ENCODE data around the gene CNGA2.

The CNGA2 gene

DNA sequence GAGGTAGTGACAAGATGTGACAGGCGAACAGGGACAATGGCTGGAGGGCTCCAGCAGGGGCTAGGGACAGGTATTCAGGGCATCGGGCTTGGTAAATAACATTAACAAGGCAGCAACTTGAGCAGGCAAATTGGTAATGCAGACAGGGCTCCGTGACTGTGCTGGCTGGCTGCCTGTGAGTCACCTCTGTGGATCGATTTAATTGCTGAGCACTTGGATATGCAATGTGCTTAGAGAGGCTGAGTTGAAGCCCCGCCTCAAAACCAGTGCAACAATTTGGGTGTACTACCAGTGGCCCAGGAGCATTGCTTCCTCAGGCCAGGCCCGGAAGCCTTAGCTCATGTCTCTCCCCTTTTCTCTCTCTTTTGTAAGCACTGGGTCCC, 19.5 kb downstream of the CNGA2 start:
- TF ChIP-seq, protein P1, sequence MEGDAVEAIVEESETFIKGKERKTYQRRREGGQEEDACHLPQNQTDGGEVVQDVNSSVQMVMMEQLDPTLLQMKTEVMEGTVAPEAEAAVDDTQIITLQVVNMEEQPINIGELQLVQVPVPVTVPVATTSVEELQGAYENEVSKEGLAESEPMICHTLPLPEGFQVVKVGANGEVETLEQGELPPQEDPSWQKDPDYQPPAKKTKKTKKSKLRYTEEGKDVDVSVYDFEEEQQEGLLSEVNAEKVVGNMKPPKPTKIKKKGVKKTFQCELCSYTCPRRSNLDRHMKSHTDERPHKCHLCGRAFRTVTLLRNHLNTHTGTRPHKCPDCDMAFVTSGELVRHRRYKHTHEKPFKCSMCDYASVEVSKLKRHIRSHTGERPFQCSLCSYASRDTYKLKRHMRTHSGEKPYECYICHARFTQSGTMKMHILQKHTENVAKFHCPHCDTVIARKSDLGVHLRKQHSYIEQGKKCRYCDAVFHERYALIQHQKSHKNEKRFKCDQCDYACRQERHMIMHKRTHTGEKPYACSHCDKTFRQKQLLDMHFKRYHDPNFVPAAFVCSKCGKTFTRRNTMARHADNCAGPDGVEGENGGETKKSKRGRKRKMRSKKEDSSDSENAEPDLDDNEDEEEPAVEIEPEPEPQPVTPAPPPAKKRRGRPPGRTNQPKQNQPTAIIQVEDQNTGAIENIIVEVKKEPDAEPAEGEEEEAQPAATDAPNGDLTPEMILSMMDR (IDR thresholded peaks at IDR 0.05; ENCODE audit: insufficient read depth, low read depth, low read length, missing control alignments): no peak
- no peak for DNase-seq (ENCODE audit: low read depth)
- H3K4me3 ChIP-seq (ENCODE audit: low read depth, low read length): no peak overlapping the region

DNA sequence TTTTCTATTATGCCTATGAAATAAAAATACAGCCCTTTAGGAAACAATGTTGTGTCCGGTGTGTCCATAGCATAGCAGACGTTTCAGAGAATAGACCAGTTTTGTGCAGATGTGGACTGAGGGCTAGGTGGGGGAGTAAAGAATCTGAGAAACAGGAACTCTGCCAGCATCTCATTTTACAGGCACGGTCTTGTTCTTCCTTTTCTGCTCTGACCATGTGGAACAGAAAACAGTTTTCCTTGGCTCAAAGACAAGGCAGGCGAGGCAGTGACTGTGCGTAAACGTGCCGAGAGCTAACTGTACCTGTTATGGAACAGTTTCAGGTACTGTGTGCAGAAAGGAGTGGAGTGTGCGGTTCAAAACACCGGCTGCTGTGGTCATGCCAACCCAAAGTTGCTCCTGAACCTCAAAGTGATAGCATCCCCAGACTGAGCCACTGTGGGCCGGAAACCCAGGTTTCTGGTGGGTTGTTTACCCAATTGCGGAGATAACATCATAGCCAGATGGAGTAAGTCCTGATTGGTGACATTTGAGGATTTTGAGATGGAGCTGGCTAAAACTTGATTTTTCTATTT, 20.2 kb downstream of the CNGA2 start:
- H3K4me3 ChIP-seq (ENCODE audit: low read depth, low read length): no peak overlapping the region
- TF ChIP-seq, protein P1 (IDR thresholded peaks at IDR 0.05; ENCODE audit: insufficient read depth, low read depth, low read length, missing control alignments): no peak
- no peak for DNase-seq (ENCODE audit: low read depth)

DNA sequence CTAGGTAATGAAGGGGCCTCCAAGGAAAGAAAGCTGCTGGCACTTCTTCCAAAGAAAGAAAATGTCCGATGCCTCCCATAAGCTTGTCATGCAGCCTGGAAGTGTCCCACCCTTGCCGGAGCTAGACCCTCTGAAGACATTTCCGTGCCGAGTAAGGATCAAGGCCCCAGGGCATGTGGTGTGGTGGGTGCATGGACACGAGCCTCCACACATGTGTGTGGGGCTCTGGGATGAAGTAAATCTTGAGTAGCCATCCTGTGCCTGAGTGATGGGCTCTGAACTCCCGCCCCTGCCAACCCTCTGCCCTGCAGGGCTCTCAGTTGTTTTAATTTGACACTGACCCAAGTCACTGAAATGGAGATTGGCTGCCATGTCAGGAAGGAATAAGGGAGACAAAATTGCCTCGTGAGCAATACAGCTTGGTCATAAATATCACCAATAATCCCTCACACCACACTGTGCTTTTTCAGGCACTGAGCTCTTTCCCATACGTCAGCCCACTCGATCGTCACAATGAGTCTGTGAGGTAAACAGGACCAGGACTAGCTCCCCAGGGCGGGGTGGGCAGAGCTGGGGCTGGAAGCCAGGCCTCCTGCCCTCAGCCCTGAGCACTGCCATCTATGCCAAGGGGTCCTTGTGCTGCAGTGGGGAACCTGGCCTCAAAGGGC, 24.6 kb downstream of the CNGA2 start:
- no peak overlapping the region for H3K4me3 ChIP-seq (ENCODE audit: low read depth, low read length)
- TF ChIP-seq, protein P1 (IDR thresholded peaks at IDR 0.05; ENCODE audit: insufficient read depth, low read depth, low read length, missing control alignments): no peak
- DNase-seq (ENCODE audit: low read depth): no peak

DNA sequence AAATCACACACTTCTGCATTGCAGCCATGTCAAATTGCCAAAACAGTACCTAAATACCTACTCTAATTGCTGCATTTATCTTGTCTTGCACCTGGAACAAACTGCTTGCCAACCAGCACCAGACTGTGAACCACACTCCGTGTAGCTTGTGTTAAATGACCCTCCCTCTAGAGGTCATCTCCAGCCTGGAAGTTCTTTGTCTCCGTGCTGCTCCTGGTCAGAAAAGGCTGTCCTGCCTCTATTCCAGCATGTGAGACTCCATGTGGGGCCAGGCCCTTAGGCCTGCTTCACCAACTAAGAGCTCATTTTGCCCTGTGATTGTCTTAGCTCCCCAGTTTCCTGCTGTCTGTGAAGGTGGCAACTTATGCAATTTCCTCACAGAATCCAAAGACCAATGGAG, 28.3 kb downstream of the CNGA2 start:
- TF ChIP-seq, protein P1 (IDR thresholded peaks at IDR 0.05; ENCODE audit: insufficient read depth, low read depth, low read length, missing control alignments): no peak
- DNase-seq (ENCODE audit: low read depth): no peak

DNA sequence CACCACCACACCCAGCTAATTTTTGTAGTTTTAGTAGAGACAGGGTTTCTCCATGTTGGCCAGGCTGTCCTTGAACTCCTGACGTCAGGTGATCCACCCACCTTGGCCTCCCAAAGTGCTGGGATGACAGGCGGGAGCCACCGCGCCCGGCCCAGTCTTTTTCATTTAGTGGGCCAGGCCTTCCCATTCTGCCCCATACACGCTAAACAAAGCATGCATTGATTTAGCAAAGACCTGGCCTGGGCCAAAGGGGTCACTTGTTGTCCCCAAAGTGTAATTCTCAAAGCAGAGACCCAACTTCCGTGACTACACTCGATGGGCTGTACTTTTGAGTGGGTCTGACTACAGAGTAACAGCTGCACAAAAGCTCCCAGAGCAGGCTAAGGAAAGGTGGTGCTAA, 29.2 kb downstream of the CNGA2 start:
- no peak for DNase-seq (ENCODE audit: low read depth)
- H3K4me3 ChIP-seq (ENCODE audit: low read depth, low read length): no peak overlapping the region
- TF ChIP-seq, protein P1 (IDR thresholded peaks at IDR 0.05; ENCODE audit: insufficient read depth, low read depth, low read length, missing control alignments): no peak

More for the DNA sequence above, 28.3 kb downstream of the CNGA2 start:
- H3K4me3 ChIP-seq (ENCODE audit: low read depth, low read length): no peak overlapping the region

DNA sequence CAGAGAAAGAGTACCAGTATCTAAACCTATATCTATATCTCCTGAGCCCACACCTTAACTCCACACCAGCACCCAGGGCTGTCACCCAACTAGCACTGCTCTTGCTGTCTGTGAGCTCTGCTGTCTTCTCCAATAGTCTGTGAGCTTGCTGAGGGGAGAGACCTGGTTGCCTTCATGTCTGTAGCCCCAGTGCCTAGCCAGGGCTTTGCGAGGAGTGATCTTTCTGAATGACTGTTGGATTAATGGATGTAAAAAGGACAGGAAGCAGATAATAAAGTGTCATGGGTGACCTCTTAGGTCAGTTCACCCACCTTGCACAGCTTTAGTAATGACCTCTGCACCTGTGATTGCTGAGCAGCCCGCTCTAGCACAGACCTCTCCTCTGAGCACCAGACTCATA, 30.5 kb downstream of the CNGA2 start:
- DNase-seq (ENCODE audit: low read depth): no peak
- TF ChIP-seq, protein P1 (IDR thresholded peaks at IDR 0.05; ENCODE audit: insufficient read depth, low read depth, low read length, missing control alignments): no peak
- no peak overlapping the region for H3K4me3 ChIP-seq (ENCODE audit: low read depth, low read length)

DNA sequence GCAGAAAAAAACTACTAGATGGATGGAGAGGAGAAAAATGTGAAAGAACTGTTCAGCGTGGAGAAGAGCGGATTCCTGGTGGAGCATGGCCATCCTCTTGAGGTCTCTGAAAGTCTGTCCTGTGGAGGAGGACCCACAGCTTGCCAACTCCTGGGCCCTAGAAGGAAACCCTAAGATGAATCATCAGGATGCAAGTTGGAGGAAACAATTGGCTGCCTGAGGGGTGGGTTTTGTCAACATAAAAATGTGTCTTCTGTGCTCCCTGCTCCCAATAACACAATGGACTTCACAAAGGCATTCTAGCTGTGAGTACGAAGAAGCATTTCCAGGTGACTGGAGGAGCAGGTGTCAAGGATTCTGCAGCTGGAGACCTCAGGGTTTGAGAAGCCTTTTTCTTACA, 37.2 kb downstream of the CNGA2 start:
- no peak overlapping the region for H3K4me3 ChIP-seq (ENCODE audit: low read depth, low read length)
- DNase-seq (ENCODE audit: low read depth): no peak
- TF ChIP-seq, protein P1 (IDR thresholded peaks at IDR 0.05; ENCODE audit: insufficient read depth, low read depth, low read length, missing control alignments): no peak
